ENCODE measurements around the gene MSS51.
"Not testable (repeated sequence)": the region's sequence is repeated elsewhere in the genome, so short reads cannot be mapped to it uniquely, and the experiment has no call there.

Gene MSS51

GRCh38 chr10:73414230-73414945, 19.0 kb downstream of the MSS51 start:
- DNase-seq, result no peak

GRCh38 chr10:73413528-73414229, 19.7 kb downstream of the MSS51 start, which contains the start of gene ANXA7:
ANXA7 (minus strand) TSS chr10:73414058; CDS start chr10:73400856, 13,202 bp downstream.
- peak; percentile 84 for DNase-seq

- no peak for DNase-seq
These were observed 20.2 kb downstream of the MSS51 start for GRCh38 chr10:73413108-73413527.

GRCh38 chr10:73410897-73411296, 22.5 kb downstream of the MSS51 start:
- DNase-seq, result no peak

- DNase-seq, result no peak
These were observed 24.3 kb downstream of the MSS51 start for GRCh38 chr10:73408978-73409521.

GRCh38 chr10:73408061-73408460, 25.3 kb downstream of the MSS51 start:
- no peak for DNase-seq

GRCh38 chr10:73407495-73407894, 25.9 kb downstream of the MSS51 start:
- DNase-seq, result no peak

GRCh38 chr10:73406846-73407245, 26.5 kb downstream of the MSS51 start:
- no peak for DNase-seq

- DNase-seq, result no peak
These were observed 27.8 kb downstream of the MSS51 start for GRCh38 chr10:73405556-73405955.

- no peak for DNase-seq
These were observed 28.7 kb downstream of the MSS51 start for GRCh38 chr10:73404690-73405089.

- DNase-seq, result no peak
These were observed 31.7 kb downstream of the MSS51 start for GRCh38 chr10:73401636-73402035.

GRCh38 chr10:73399063-73399462, 34.3 kb downstream of the MSS51 start:
- no peak for DNase-seq

- no peak for DNase-seq
These were observed 35.3 kb downstream of the MSS51 start for GRCh38 chr10:73398024-73398423.

GRCh38 chr10:73394325-73394724, 39.0 kb downstream of the MSS51 start:
- DNase-seq, result not testable (repeated sequence)

GRCh38 chr10:73388228-73388627, 45.1 kb downstream of the MSS51 start:
- no peak for DNase-seq

GRCh38 chr10:73386583-73386982, 46.8 kb downstream of the MSS51 start:
- DNase-seq, result no peak

- DNase-seq, result no peak
These were observed 54.2 kb downstream of the MSS51 start for GRCh38 chr10:73379064-73379748.

GRCh38 chr10:73376679-73377078, 56.7 kb downstream of the MSS51 start:
- DNase-seq, result no peak
